Breast epithelium (tissue), 4 donors: ENCODE results near the gene EEF1AKMT3. TPM values are rescaled to one million over a fixed set of nuclear protein-coding genes. Genes with fewer than 3 reads are reported as not detected.

Experiments
- DNase-seq, 2 donors: peaks; one replicate each; pipeline ENCODE4 v3.0.0-alpha.2; 2019; ENCODE audit warnings: low spot score in 2 of 2
- H3K27ac ChIP-seq, 2 donors: fragments of 200-600 bp; sonication (generic) in 1 of 2; one replicate each; pipeline ENCODE4 v1.5.1; 2016 to 2019; ENCODE audit warnings: mild to moderate bottlenecking in 1 of 2
- H3K27me3 ChIP-seq, 2 donors: fragments of 200-600 bp; sonication (generic) in 1 of 2; one replicate each; pipeline versions ENCODE4 v1.5.1 to v1.6.0; 2017 to 2019; ENCODE audit warnings: control low read depth in 1 of 2, mild to moderate bottlenecking in 1 of 2
- H3K36me3 ChIP-seq: fragments of 200-600 bp; one replicate; pipeline ENCODE4 v1.5.1; 2019
- H3K4me1 ChIP-seq, 2 donors: fragments of 200-600 bp; sonication (generic); one replicate each; pipeline ENCODE4 v1.5.1; 2016 to 2019; ENCODE audit warnings: control low read depth in 1 of 2
- H3K4me3 ChIP-seq, 3 donors: fragments of 200-600 bp; sonication (generic); 1 replicate in 2 of 3; 2 replicates in 1 of 3; pipeline ENCODE4 v1.5.1; 2016 to 2019; ENCODE audit warnings: mild to moderate bottlenecking in 3 of 3, moderate library complexity in 2 of 3
- H3K9me3 ChIP-seq, 2 donors: fragments of 200-600 bp; sonication (generic) in 1 of 2; one replicate each; pipeline ENCODE4 v1.5.1; 2016 to 2019; ENCODE audit warnings: control low read depth in 1 of 2
- POLR2A ChIP-seq: fragments of 450-650 bp; IDR thresholded peaks from one replicate; pipeline ENCODE4 v1.6.1; 2016; ENCODE audit warnings: antibody characterized with exemption, mild to moderate bottlenecking, moderate library complexity
- POLR2AphosphoS5 ChIP-seq, 3 donors: sonication (generic); formaldehyde crosslinking; IDR thresholded peaks; one replicate each; pipeline ENCODE4 v1.6.1; 2017; ENCODE audit warnings: antibody characterized with exemption in 3 of 3
- intact Hi-C: fragments of 100-400 bp; cut with DNase I; formaldehyde crosslinking; loops from one replicate; pipeline ENCODE4 v1.15.1; 2023; ENCODE audit warnings: low total_unique reads
- total RNA-seq, 3 donors: library from RNA; depleted of rRNA; stranded (reverse); fragments of >200 nt; gene quantifications; one replicate each; pipeline ENCODE4 v1.1.0, GENCODE V29; 2016
- TF ChIP-seq, protein P1 (sequence below), 3 donors: fragments of 450-650 bp; IDR thresholded peaks; one replicate each; pipeline ENCODE4 v1.5.1; 2016 to 2017; ENCODE audit warnings: antibody characterized with exemption in 3 of 3, mild to moderate bottlenecking in 3 of 3, moderate library complexity in 3 of 3

The EEF1AKMT3 gene
- total RNA-seq, 3 donors from 2014 or later: 15.7 to 18.1 (median 16.5) TPM

DNA sequence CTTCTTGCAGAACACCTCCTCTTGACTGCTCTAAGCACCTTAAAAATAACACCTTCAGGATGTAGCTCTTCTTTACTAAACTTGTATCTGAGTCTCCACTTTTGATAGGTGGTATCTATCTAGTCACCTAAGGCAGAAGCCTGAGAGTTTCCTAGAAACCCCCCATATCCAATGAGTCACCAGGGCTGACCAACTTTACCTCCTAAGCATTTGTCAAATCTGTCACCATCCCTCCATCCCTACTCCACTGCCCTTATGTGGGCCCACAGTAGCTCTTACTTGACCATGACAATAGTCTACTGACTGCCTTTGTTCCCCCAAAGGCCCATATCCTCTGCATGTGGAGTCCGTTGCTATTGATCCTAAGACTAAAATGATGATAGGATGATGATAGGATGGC lies 30.2 kb downstream of the EEF1AKMT3 start:
- TF ChIP-seq POLR2A: no peak
- TF ChIP-seq, protein P1, sequence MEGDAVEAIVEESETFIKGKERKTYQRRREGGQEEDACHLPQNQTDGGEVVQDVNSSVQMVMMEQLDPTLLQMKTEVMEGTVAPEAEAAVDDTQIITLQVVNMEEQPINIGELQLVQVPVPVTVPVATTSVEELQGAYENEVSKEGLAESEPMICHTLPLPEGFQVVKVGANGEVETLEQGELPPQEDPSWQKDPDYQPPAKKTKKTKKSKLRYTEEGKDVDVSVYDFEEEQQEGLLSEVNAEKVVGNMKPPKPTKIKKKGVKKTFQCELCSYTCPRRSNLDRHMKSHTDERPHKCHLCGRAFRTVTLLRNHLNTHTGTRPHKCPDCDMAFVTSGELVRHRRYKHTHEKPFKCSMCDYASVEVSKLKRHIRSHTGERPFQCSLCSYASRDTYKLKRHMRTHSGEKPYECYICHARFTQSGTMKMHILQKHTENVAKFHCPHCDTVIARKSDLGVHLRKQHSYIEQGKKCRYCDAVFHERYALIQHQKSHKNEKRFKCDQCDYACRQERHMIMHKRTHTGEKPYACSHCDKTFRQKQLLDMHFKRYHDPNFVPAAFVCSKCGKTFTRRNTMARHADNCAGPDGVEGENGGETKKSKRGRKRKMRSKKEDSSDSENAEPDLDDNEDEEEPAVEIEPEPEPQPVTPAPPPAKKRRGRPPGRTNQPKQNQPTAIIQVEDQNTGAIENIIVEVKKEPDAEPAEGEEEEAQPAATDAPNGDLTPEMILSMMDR (IDR thresholded peaks at IDR 0.05): no peak
- TF ChIP-seq POLR2AphosphoS5 (IDR thresholded peaks at IDR 0.05): no peak
- no peaks in the 10 kb centered on the region for H3K27me3 ChIP-seq
- H3K36me3 ChIP-seq: no peaks in the 10 kb centered on the region
- no peak overlapping the region for H3K27ac ChIP-seq
- no peak for DNase-seq
- no peaks in the 10 kb centered on the region for H3K9me3 ChIP-seq
- intact Hi-C loops: no loop called here
- no peaks in the 10 kb centered on the region for H3K4me1 ChIP-seq
- no peak overlapping the region for H3K4me3 ChIP-seq

DNA sequence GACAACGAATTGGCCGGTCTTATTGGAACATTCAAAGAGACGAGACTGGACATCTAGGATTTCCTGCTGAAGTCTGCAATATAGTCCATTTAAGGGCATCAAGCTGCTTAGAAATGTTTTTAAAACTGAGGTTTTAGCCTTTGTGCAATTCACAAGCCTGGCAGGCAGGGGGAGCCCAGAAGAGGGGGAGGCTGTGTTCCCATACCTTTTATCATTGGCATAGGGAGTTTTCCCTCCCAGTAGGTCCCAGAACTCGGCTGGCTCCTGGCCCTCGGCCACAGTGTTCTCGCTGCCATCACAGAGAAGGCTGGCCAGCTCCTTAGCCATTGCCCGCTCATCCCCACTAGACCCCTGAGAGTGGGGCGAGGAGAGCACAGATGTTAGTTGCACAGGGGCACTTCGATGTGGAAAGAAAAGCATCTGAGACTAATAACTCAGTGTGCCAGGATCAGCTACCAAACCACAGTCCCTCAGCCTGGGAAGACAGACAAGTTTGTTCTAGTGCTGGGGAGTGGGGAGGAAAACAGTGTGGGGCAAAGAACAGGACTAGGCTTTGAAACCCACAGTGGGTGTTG lies 31.0 kb downstream of the EEF1AKMT3 start:
- H3K4me1 ChIP-seq: no peaks in the 10 kb centered on the region
- no peaks in the 10 kb centered on the region for H3K9me3 ChIP-seq
- no peak for DNase-seq
- TF ChIP-seq POLR2A (no peak), POLR2AphosphoS5 (IDR thresholded peaks at IDR 0.05) (peak in 1 of 3 donors; percentile 28)
- TF ChIP-seq, protein P1 (IDR thresholded peaks at IDR 0.05): peak; percentile 30 to 70 (median 61)
- H3K27ac ChIP-seq: no peak overlapping the region
- H3K36me3 ChIP-seq: no peaks in the 10 kb centered on the region
- H3K27me3 ChIP-seq: no peaks in the 10 kb centered on the region
- H3K4me3 ChIP-seq: no peak overlapping the region
- intact Hi-C loops: no loop called here

DNA sequence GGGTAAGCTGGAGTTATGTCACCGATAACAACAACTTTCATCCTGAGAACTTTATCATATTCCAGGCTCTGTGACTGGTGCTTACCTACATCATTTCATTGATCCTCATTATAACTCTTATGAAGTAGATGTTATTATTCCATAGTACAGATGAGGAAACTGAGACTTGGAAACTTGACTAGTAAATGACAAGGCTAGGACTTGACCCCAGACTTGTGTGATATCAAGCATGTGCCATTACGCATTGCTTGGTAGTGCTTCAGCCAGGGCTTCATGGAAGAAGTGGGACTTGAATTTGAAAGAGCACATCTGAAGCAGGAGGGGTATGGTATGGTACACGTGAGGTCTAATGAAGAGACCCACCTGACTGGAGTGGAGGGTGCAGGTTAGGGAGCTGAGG lies 34.3 kb downstream of the EEF1AKMT3 start:
- no peak for DNase-seq
- Histone ChIP-seq H3K27me3 (no peaks in the 10 kb centered on the region), H3K9me3 (no peaks in the 10 kb centered on the region), H3K36me3 (no peaks in the 10 kb centered on the region), H3K27ac (no peak overlapping the region), H3K4me1 (no peaks in the 10 kb centered on the region), H3K4me3 (no peak overlapping the region)
- TF ChIP-seq, protein P1 (IDR thresholded peaks at IDR 0.05): no peak
- intact Hi-C loops: no loop called here

DNA sequence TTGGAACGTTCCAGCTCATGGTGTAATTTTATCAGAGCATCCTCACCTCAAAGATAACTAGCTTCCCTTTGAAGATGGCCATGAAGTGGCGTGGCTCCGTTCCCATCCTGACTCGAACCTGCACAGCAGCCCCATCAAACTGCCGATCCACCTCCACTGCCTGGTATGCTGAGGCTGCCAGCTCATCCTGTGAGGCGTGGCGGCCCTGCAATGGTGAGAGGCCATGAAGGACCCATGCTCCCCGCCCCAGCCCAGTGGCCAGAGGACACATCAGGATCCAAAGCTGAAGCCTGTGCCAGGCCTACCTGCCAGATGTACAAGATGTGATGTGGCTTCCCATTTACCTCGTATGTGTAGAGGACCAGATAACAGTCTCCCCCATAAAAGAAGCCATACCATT lies 34.9 kb downstream of the EEF1AKMT3 start:
- H3K4me1 ChIP-seq: no peaks in the 10 kb centered on the region
- no peaks in the 10 kb centered on the region for H3K27me3 ChIP-seq
- no peak for DNase-seq
- no peaks in the 10 kb centered on the region for H3K9me3 ChIP-seq
- no peak overlapping the region for H3K4me3 ChIP-seq
- intact Hi-C loops: no loop called here
- no peaks in the 10 kb centered on the region for H3K36me3 ChIP-seq
- no peak overlapping the region for H3K27ac ChIP-seq
- TF ChIP-seq, protein P1 (IDR thresholded peaks at IDR 0.05): no peak
- no peak for TF ChIP-seq POLR2AphosphoS5 (IDR thresholded peaks at IDR 0.05)
- TF ChIP-seq POLR2A: no peak

DNA sequence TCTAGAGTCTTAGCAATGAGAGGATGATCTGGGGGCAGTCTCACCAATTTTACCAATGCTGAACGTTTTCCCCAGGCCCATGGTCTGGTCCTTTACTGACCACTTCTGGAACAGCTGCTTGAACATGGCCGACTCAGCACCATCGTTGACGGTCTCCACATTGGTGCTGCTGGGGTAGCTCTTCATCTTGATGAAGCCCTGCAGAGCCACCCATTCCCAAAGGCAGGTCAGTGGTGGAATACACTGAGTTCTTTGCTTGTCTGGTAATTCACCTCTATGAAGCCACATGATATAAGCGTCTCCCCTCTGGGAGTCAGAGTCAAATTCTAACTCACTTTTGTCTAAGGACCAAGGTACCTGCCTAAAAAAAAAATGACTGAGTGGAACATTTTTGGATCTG lies 35.9 kb downstream of the EEF1AKMT3 start:
- no peak for TF ChIP-seq POLR2A
- no peak for TF ChIP-seq POLR2AphosphoS5 (IDR thresholded peaks at IDR 0.05)
- TF ChIP-seq, protein P1 (IDR thresholded peaks at IDR 0.05): no peak
- Histone ChIP-seq H3K27me3 (no peaks in the 10 kb centered on the region), H3K4me3 (no peak overlapping the region), H3K27ac (no peak overlapping the region), H3K4me1 (no peaks in the 10 kb centered on the region), H3K36me3 (no peaks in the 10 kb centered on the region), H3K9me3 (no peaks in the 10 kb centered on the region)
- no peak for DNase-seq
- intact Hi-C loops: no loop called here
